WTC11 (cell line): ENCODE data around the gene DHX29. TPM values are rescaled to one million over a fixed set of nuclear protein-coding genes. Genes with fewer than 3 reads are reported as not detected.

ENCODE experiments used
- ATAC-seq: fragments of 200-7000 bp; cut with Tn5 transposase; 2 replicates; pipeline ENCODE4 v1.10.0; 2021; ENCODE audit warnings: mild to moderate bottlenecking, moderate library complexity
- CTCF ChIA-PET: fragments of 300-600 bp; sonication (Branson Sonifier 250); formaldehyde crosslinking; loops from one replicate; lab custom pipeline; 2021; ENCODE audit warnings: antibody characterized with exemption; lab: Charles Lee
- POLR2A ChIA-PET: fragments of 350-600 bp; sonication (Branson Sonifier 250); formaldehyde crosslinking; loops from one replicate; lab custom pipeline; 2021; ENCODE audit warnings: antibody characterized with exemption; lab: Charles Lee
- DNase-seq: peaks from one replicate; pipeline ENCODE4 v3.0.0; 2021; ENCODE audit warnings: low spot score
- H3K27ac Mint-ChIP-seq: 2 replicates; pipeline ENCODE4 v1.8.0; 2021; ENCODE audit warnings: mixed read lengths
- H3K27me3 Mint-ChIP-seq: 2 replicates; pipeline ENCODE4 v1.8.0; 2021; ENCODE audit warnings: low read depth, mild to moderate bottlenecking, moderate library complexity, mixed read lengths
- H3K36me3 Mint-ChIP-seq: 2 replicates; pipeline ENCODE4 v1.8.0; 2021; ENCODE audit warnings: mixed read lengths
- H3K4me1 Mint-ChIP-seq: 2 replicates; pipeline ENCODE4 v1.8.0; 2022; ENCODE audit warnings: mixed read lengths
- H3K4me3 Mint-ChIP-seq: 2 replicates; pipeline ENCODE4 v1.8.0; 2021; ENCODE audit warnings: mild to moderate bottlenecking, moderate library complexity, mixed read lengths
- H3K9me3 Mint-ChIP-seq: 2 replicates; pipeline ENCODE4 v1.8.0; 2021; ENCODE audit warnings: mixed read lengths
- ELF4 ChIP-seq: sonication (generic); formaldehyde crosslinking; IDR thresholded peaks from 2 replicates; pipeline ENCODE4 v1.8.1; 2022; ENCODE audit warnings: low read depth, mild to moderate bottlenecking, moderate library complexity, missing genetic modification reagents
- ESRRA ChIP-seq: sonication (generic); formaldehyde crosslinking; IDR thresholded peaks from 2 replicates; pipeline ENCODE4 v1.8.1; 2022; ENCODE audit warnings: mild to moderate bottlenecking, missing genetic modification reagents, borderline replicate concordance
- ETV6 ChIP-seq: sonication (generic); formaldehyde crosslinking; IDR thresholded peaks from 2 replicates; pipeline ENCODE4 v1.8.1; 2022; ENCODE audit warnings: mild to moderate bottlenecking, missing genetic modification reagents
- FOXJ3 ChIP-seq: sonication (generic); formaldehyde crosslinking; IDR thresholded peaks from 2 replicates; pipeline ENCODE4 v1.9.0; 2021; ENCODE audit warnings: missing genetic modification reagents, mild to moderate bottlenecking, borderline replicate concordance
- GTF2I ChIP-seq: fragments of 250-450 bp; sonication (Bioruptor Pico); conservative IDR thresholded peaks from 2 replicates; pipeline ENCODE4 v1.4.0; 2021; ENCODE audit warnings: mild to moderate bottlenecking
- NFATC4 ChIP-seq: fragments of 250-450 bp; sonication (Bioruptor Pico); IDR thresholded peaks from 2 replicates; pipeline ENCODE4 v1.9.0; 2021; ENCODE audit warnings: mild to moderate bottlenecking
- NR1H2 ChIP-seq: sonication (generic); formaldehyde crosslinking; IDR thresholded peaks from 2 replicates; pipeline ENCODE4 v1.9.0; 2021; ENCODE audit warnings: mild to moderate bottlenecking, moderate library complexity, missing genetic modification reagents
- NR2C2 ChIP-seq: sonication (generic); formaldehyde crosslinking; IDR thresholded peaks from 2 replicates; pipeline ENCODE4 v1.8.0; 2022; ENCODE audit warnings: mild to moderate bottlenecking, missing genetic modification reagents
- RORB ChIP-seq: fragments of 250-450 bp; sonication (Bioruptor Pico); IDR thresholded peaks from 2 replicates; pipeline ENCODE4 v1.9.0; 2021; ENCODE audit warnings: mild to moderate bottlenecking
- SMAD3 ChIP-seq: sonication (generic); formaldehyde crosslinking; IDR thresholded peaks from 2 replicates; pipeline ENCODE4 v1.8.0; 2022; ENCODE audit warnings: missing genetic modification reagents, mild to moderate bottlenecking, borderline replicate concordance
- SMAD4 ChIP-seq: sonication (generic); formaldehyde crosslinking; IDR thresholded peaks from 2 replicates; pipeline ENCODE4 v1.8.0; 2022; ENCODE audit warnings: mild to moderate bottlenecking, missing genetic modification reagents
- SOX15 ChIP-seq: fragments of 250-450 bp; sonication (Bioruptor Pico); IDR thresholded peaks from 2 replicates; pipeline ENCODE4 v1.9.0; 2021; ENCODE audit warnings: mild to moderate bottlenecking
- SP1 ChIP-seq: sonication (generic); formaldehyde crosslinking; conservative IDR thresholded peaks from 2 replicates; pipeline ENCODE4 v1.8.1; 2022; ENCODE audit warnings: missing genetic modification reagents
- ZBTB21 ChIP-seq: sonication (generic); formaldehyde crosslinking; IDR thresholded peaks from 2 replicates; pipeline ENCODE4 v1.8.1; 2023; ENCODE audit warnings: mild to moderate bottlenecking, missing genetic modification reagents, borderline replicate concordance
- ZNF263 ChIP-seq: sonication (generic); formaldehyde crosslinking; IDR thresholded peaks from 2 replicates; pipeline ENCODE4 v1.8.1; 2022; ENCODE audit warnings: low read depth, mild to moderate bottlenecking, moderate library complexity, missing genetic modification reagents
- ZNF396 ChIP-seq: fragments of 250-450 bp; sonication (Bioruptor Pico); IDR thresholded peaks from 2 replicates; pipeline ENCODE4 v1.8.0; 2021; ENCODE audit warnings: mild to moderate bottlenecking, moderate library complexity, borderline replicate concordance
- ZNF423 ChIP-seq: fragments of 250-450 bp; sonication (Bioruptor Pico); IDR thresholded peaks from 2 replicates; pipeline ENCODE4 v2.1.2; 2022; ENCODE audit warnings: mild to moderate bottlenecking, moderate library complexity
- total RNA-seq: library from RNA; stranded (reverse); gene quantifications from 3 replicates; pipeline ENCODE4 v1.2.3, GENCODE V29; 2021
- TF ChIP-seq, protein P1 (sequence below): sonication (generic); formaldehyde crosslinking; IDR thresholded peaks from 2 replicates; pipeline ENCODE4 v1.8.1; 2023; ENCODE audit warnings: mild to moderate bottlenecking, missing genetic modification reagents, borderline replicate concordance
- TF ChIP-seq, protein P2 (sequence below): sonication (generic); formaldehyde crosslinking; IDR thresholded peaks from 2 replicates; pipeline ENCODE4 v1.8.1; 2022; ENCODE audit warnings: low read depth, mild to moderate bottlenecking, moderate library complexity, missing genetic modification reagents, borderline replicate concordance
- TF ChIP-seq, protein P3 (sequence below): sonication (generic); formaldehyde crosslinking; IDR thresholded peaks from 2 replicates; pipeline ENCODE4 v1.8.0; 2022; ENCODE audit warnings: mild to moderate bottlenecking, missing genetic modification reagents
- TF ChIP-seq, protein P4 (sequence below): fragments of 250-450 bp; sonication (Bioruptor Pico); IDR thresholded peaks from 2 replicates; pipeline ENCODE4 v1.8.0; 2021; ENCODE audit warnings: mild to moderate bottlenecking
- TF ChIP-seq, protein P5 (sequence below): sonication (generic); formaldehyde crosslinking; IDR thresholded peaks from 2 replicates; pipeline ENCODE4 v1.8.1; 2023; ENCODE audit warnings: mild to moderate bottlenecking, missing genetic modification reagents, moderate library complexity
- TF ChIP-seq, protein P6 (sequence below): fragments of 250-450 bp; sonication (Bioruptor Pico); IDR thresholded peaks from 2 replicates; pipeline ENCODE4 v2.1.2; 2022; ENCODE audit warnings: mild to moderate bottlenecking, moderate library complexity
- TF ChIP-seq, protein P7 (sequence below): sonication (generic); formaldehyde crosslinking; IDR thresholded peaks from 2 replicates; pipeline ENCODE4 v1.8.0; 2022; ENCODE audit warnings: mild to moderate bottlenecking, missing genetic modification reagents

The DHX29 gene
- total RNA-seq, 1 experiment from 2014 or later, result 29.7 TPM

DNA sequence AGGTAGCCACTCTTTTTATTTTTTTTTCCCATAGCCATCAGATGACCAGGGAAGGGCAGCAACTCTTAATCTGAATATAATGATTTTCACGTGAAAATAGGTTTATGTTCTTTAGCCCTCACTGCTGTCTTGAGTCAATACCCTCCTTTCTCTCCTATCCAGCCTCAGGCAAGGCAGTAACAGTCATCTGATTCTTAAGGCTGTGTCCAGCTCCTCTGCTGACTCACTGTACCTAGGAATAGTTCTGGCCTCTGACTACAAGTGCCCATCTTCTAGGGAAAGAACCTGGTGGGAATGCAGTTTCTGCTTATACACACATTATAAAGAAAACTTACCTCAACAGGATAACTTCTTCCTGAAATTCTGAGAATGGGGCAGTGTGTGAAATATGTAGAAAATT is 30.7 kb downstream of the DHX29 start (continued):
- TF ChIP-seq, protein P1, sequence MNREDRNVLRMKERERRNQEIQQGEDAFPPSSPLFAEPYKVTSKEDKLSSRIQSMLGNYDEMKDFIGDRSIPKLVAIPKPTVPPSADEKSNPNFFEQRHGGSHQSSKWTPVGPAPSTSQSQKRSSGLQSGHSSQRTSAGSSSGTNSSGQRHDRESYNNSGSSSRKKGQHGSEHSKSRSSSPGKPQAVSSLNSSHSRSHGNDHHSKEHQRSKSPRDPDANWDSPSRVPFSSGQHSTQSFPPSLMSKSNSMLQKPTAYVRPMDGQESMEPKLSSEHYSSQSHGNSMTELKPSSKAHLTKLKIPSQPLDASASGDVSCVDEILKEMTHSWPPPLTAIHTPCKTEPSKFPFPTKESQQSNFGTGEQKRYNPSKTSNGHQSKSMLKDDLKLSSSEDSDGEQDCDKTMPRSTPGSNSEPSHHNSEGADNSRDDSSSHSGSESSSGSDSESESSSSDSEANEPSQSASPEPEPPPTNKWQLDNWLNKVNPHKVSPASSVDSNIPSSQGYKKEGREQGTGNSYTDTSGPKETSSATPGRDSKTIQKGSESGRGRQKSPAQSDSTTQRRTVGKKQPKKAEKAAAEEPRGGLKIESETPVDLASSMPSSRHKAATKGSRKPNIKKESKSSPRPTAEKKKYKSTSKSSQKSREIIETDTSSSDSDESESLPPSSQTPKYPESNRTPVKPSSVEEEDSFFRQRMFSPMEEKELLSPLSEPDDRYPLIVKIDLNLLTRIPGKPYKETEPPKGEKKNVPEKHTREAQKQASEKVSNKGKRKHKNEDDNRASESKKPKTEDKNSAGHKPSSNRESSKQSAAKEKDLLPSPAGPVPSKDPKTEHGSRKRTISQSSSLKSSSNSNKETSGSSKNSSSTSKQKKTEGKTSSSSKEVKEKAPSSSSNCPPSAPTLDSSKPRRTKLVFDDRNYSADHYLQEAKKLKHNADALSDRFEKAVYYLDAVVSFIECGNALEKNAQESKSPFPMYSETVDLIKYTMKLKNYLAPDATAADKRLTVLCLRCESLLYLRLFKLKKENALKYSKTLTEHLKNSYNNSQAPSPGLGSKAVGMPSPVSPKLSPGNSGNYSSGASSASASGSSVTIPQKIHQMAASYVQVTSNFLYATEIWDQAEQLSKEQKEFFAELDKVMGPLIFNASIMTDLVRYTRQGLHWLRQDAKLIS (CRISPR knock-in tag), result no peak
- TF ChIP-seq SMAD3 (no peak), ZNF263 (CRISPR knock-in tag) (no peak)

DNA sequence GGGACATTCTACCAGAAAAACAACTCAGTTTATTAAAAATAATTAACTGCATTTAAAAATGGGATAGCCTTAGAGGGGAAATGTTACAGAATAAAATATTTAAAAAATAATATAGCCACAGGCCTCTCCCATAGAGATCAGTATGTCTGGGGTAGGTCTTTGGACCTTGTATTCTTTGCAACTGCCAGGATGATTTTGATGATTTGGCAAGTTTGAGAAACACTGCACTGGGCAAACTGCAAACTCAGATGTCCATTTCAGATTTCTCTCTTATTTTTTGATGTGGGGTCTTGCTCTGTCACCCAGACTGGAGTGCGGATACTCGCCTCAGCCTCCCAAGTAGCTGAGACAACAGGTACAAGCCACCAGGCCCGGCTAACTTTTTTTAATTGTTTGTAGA is 49.2 kb downstream of the DHX29 start:
- ATAC-seq, result no peak

DNA sequence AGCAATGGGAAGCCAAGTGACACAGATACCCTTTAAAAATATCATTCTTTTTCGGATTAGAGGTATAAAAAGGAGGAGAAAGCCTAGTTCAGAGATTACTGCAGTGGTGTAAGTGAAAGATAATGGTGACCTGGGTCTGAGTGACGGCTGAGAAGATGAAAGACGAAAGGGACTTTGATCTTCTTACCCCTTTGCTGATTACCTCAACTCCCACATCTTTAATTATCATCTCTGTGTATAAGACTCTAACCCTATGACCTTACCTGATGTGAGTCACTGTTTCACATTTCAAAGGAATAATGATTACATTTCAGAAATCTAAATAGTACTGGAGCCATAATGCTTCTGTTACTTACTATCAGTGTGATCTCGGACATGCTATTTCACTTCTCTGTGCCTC is 52.7 kb downstream of the DHX29 start:
- DNase-seq (no peak), ATAC-seq (no peak)
- Mint-ChIP-seq H3K4me1 (peaks cover 9% of the 10 kb centered on the region; the same call in 1 of the 2 replicates), H3K4me3 (no peak overlapping the region), H3K27ac (no peak overlapping the region), H3K27me3 (no peaks in the 10 kb centered on the region), H3K9me3 (no peaks in the 10 kb centered on the region), H3K36me3 (peaks cover 5% of the 10 kb centered on the region)
- CTCF ChIA-PET, result no interaction called here
- POLR2A ChIA-PET, result no interaction called here
- TF ChIP-seq NR2C2 (CRISPR knock-in tag), result no peak
- TF ChIP-seq ZBTB21 (CRISPR knock-in tag), result no peak
- no peak for TF ChIP-seq NR1H2 (CRISPR knock-in tag)
- no peak for TF ChIP-seq ZNF423 (CRISPR knock-in tag)
- TF ChIP-seq NFATC4, result no peak
- TF ChIP-seq, protein P2, sequence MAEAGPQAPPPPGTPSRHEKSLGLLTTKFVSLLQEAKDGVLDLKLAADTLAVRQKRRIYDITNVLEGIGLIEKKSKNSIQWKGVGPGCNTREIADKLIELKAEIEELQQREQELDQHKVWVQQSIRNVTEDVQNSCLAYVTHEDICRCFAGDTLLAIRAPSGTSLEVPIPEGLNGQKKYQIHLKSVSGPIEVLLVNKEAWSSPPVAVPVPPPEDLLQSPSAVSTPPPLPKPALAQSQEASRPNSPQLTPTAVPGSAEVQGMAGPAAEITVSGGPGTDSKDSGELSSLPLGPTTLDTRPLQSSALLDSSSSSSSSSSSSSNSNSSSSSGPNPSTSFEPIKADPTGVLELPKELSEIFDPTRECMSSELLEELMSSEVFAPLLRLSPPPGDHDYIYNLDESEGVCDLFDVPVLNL (CRISPR knock-in tag), result no peak
- TF ChIP-seq, protein P3, sequence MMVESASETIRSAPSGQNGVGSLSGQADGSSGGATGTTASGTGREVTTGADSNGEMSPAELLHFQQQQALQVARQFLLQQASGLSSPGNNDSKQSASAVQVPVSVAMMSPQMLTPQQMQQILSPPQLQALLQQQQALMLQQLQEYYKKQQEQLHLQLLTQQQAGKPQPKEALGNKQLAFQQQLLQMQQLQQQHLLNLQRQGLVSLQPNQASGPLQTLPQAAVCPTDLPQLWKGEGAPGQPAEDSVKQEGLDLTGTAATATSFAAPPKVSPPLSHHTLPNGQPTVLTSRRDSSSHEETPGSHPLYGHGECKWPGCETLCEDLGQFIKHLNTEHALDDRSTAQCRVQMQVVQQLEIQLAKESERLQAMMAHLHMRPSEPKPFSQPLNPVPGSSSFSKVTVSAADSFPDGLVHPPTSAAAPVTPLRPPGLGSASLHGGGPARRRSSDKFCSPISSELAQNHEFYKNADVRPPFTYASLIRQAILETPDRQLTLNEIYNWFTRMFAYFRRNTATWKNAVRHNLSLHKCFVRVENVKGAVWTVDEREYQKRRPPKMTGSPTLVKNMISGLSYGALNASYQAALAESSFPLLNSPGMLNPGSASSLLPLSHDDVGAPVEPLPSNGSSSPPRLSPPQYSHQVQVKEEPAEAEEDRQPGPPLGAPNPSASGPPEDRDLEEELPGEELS, result no peak
- TF ChIP-seq, protein P4, sequence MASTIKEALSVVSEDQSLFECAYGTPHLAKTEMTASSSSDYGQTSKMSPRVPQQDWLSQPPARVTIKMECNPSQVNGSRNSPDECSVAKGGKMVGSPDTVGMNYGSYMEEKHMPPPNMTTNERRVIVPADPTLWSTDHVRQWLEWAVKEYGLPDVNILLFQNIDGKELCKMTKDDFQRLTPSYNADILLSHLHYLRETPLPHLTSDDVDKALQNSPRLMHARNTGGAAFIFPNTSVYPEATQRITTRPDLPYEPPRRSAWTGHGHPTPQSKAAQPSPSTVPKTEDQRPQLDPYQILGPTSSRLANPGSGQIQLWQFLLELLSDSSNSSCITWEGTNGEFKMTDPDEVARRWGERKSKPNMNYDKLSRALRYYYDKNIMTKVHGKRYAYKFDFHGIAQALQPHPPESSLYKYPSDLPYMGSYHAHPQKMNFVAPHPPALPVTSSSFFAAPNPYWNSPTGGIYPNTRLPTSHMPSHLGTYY (CRISPR knock-in tag), result no peak
- no peak for TF ChIP-seq SOX15 (CRISPR knock-in tag)

More for the DNA sequence above, 49.2 kb downstream of the DHX29 start:
- POLR2A ChIA-PET, result no interaction called here
- TF ChIP-seq ESRRA (no peak), FOXJ3 (CRISPR knock-in tag) (no peak), ELF4 (CRISPR knock-in tag) (no peak), ZNF396 (CRISPR knock-in tag) (no peak), SP1 (CRISPR knock-in tag) (no peak), RORB (no peak), ETV6 (CRISPR knock-in tag) (no peak), SMAD4 (CRISPR knock-in tag) (no peak), GTF2I (no peak)
- TF ChIP-seq, protein P5, sequence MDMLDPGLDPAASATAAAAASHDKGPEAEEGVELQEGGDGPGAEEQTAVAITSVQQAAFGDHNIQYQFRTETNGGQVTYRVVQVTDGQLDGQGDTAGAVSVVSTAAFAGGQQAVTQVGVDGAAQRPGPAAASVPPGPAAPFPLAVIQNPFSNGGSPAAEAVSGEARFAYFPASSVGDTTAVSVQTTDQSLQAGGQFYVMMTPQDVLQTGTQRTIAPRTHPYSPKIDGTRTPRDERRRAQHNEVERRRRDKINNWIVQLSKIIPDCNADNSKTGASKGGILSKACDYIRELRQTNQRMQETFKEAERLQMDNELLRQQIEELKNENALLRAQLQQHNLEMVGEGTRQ (CRISPR knock-in tag), result no peak
- TF ChIP-seq, protein P6, sequence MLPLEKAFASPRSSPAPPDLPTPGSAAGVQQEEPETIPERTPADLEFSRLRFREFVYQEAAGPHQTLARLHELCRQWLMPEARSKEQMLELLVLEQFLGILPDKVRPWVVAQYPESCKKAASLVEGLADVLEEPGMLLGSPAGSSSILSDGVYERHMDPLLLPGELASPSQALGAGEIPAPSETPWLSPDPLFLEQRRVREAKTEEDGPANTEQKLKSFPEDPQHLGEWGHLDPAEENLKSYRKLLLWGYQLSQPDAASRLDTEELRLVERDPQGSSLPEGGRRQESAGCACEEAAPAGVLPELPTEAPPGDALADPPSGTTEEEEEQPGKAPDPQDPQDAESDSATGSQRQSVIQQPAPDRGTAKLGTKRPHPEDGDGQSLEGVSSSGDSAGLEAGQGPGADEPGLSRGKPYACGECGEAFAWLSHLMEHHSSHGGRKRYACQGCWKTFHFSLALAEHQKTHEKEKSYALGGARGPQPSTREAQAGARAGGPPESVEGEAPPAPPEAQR (CRISPR knock-in tag), result no peak
- TF ChIP-seq, protein P7, sequence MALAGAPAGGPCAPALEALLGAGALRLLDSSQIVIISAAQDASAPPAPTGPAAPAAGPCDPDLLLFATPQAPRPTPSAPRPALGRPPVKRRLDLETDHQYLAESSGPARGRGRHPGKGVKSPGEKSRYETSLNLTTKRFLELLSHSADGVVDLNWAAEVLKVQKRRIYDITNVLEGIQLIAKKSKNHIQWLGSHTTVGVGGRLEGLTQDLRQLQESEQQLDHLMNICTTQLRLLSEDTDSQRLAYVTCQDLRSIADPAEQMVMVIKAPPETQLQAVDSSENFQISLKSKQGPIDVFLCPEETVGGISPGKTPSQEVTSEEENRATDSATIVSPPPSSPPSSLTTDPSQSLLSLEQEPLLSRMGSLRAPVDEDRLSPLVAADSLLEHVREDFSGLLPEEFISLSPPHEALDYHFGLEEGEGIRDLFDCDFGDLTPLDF (CRISPR knock-in tag), result no peak
- TF ChIP-seq, protein P4 (CRISPR knock-in tag), result no peak
- no peak for DNase-seq
- H3K27ac Mint-ChIP-seq, result no peak overlapping the region
- H3K4me1 Mint-ChIP-seq, result peaks cover 9% of the 10 kb centered on the region; the same call in 1 of the 2 replicates
- H3K4me3 Mint-ChIP-seq, result no peak overlapping the region
- no peaks in the 10 kb centered on the region for H3K27me3 Mint-ChIP-seq
- CTCF ChIA-PET, result no interaction called here
- no peaks in the 10 kb centered on the region for H3K9me3 Mint-ChIP-seq
- peaks cover 13% of the 10 kb centered on the region for H3K36me3 Mint-ChIP-seq
